Endometrial microvascular endothelial cells (primary cell): Measurements from ENCODE around the gene KCNQ1OT1. TPM values are rescaled to one million over a fixed set of nuclear protein-coding genes. Genes with fewer than 3 reads are reported as not detected.

Source experiments
- in situ Hi-C: cut with HindIII; loops from 2 replicates; pipeline ENCODE4 v1.10.0; 2017; ENCODE audit warnings: low sequenced_read_pairs, low pct_unique_long_range_greater_than_20kb; ENCODE audit errors: inconsistent ontology term
- total RNA-seq: library from RNA; depleted of rRNA; stranded (reverse); fragments of >200 nt; gene quantifications from one replicate; pipeline ENCODE4 v1.2.3, GENCODE V29; 2015; ENCODE audit errors: inconsistent ontology term

The KCNQ1OT1 gene
- total RNA-seq, 1 donor from 2014 or later: 0.09 TPM

GRCh38 chr11:2708757-2709281 lies 9.0 kb upstream of the KCNQ1OT1 start:
- in situ Hi-C loops: no loop called here

- in situ Hi-C loops: no loop called here
Measured at GRCh38 chr11:2708151-2708581, 8.4 kb upstream of the KCNQ1OT1 start.

- in situ Hi-C loops: no loop called here
Measured at GRCh38 chr11:2707736-2708135, 7.9 kb upstream of the KCNQ1OT1 start.

GRCh38 chr11:2706321-2706720 lies 6.5 kb upstream of the KCNQ1OT1 start:
- in situ Hi-C loops: no loop called here

- in situ Hi-C loops: no loop called here
Measured at GRCh38 chr11:2704896-2705606, 5.3 kb upstream of the KCNQ1OT1 start.

GRCh38 chr11:2704356-2704755 lies 4.6 kb upstream of the KCNQ1OT1 start:
- in situ Hi-C loops: no loop called here

- in situ Hi-C loops: no loop called here
Measured at GRCh38 chr11:2703363-2704141, 3.8 kb upstream of the KCNQ1OT1 start.

- in situ Hi-C loops: no loop called here
Measured at GRCh38 chr11:2702771-2703362, 3.1 kb upstream of the KCNQ1OT1 start.

- in situ Hi-C loops: no loop called here
Measured at GRCh38 chr11:2701898-2702434, 2.2 kb upstream of the KCNQ1OT1 start.

- in situ Hi-C loops: no loop called here
Measured at GRCh38 chr11:2701230-2701629, 1.4 kb upstream of the KCNQ1OT1 start.

GRCh38 chr11:2700415-2701211 lies 819 bp upstream of the KCNQ1OT1 start:
- in situ Hi-C loops: no loop called here

GRCh38 chr11:2699185-2699530 lies 636 bp downstream of the KCNQ1OT1 start:
- in situ Hi-C loops: no loop called here

- in situ Hi-C loops: no loop called here
Measured at GRCh38 chr11:2698386-2699184, 1.2 kb downstream of the KCNQ1OT1 start.

GRCh38 chr11:2697866-2698265 lies 1.9 kb downstream of the KCNQ1OT1 start:
- in situ Hi-C loops: no loop called here

GRCh38 chr11:2696455-2696854 lies 3.3 kb downstream of the KCNQ1OT1 start:
- in situ Hi-C loops: no loop called here

- in situ Hi-C loops: no loop called here
Measured at GRCh38 chr11:2694995-2695939, 4.5 kb downstream of the KCNQ1OT1 start.

GRCh38 chr11:2694495-2694894 lies 5.3 kb downstream of the KCNQ1OT1 start:
- in situ Hi-C loops: no loop called here
